GM19324 (cell line): Measurements from ENCODE around the gene MAP2.

Experiments used
- ATAC-seq: cut with Tn5 transposase; IDR thresholded peaks from one replicate; pipeline ENCODE4 v1.9.1; 2021; ENCODE audit warnings: mild to moderate bottlenecking, moderate library complexity; ENCODE audit not compliant: unreplicated experiment, low FRiP score

Gene MAP2

DNA sequence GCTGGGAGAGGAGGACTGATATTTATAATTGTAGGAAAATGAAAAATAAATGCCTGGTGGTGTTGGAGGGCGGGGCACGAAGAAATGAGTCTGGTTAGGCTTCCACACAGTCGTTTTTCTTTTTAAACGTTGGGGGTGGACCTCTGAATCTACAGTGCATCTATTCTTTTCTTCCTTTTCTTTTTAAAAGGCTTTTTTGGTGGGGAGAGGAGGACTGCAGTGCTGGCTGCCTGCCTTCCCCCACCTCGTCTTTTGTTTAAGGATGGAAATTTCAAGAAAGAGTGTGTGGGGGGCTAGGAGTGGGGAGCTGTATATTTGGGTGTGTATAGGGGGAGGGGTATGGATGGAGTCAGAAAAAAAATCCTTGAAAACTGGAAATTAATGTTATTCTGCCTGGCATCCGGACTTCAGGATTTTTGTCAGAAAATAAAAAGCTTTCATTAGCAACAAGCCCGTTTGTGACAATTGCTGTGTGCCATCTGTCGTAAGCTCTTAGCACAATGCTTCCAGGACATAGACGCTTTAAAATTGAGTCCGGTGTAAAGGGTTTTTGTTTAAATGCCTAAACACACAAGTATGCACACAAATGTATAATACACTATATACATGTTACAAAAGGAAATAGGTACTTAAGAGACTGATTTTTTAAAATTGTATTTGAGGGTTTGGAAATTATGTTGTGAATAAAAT lies 1.1 kb downstream of the MAP2 start:
- ATAC-seq, result no peak

DNA sequence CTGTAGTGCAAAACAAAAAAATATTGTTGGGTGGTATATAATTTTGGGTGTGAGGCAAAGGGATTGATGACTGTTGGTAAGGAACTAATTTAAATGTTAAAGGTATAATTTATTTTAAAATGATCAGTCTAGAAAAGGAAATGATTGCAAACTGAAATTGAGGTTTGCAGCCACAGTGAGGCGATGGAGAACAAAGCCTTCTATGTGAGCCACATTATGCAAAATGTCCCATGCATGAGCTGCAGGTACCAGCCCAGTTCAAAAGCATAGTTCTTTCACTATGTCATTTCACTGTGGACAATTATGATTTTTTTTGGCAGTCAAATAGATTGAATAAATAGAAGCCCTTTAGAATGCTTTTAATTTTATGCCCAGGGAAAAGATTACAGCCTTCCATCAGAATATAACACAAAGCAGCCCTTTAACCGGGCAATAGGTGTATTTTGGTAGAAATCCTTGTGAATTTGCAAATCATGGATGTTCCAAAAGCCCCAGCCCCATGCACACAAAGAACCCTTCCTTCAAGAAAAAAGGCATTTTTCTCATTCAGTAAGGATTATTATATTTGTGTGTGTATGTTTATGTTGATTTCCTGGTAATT lies 1.7 kb downstream of the MAP2 start:
- no peak for ATAC-seq

DNA sequence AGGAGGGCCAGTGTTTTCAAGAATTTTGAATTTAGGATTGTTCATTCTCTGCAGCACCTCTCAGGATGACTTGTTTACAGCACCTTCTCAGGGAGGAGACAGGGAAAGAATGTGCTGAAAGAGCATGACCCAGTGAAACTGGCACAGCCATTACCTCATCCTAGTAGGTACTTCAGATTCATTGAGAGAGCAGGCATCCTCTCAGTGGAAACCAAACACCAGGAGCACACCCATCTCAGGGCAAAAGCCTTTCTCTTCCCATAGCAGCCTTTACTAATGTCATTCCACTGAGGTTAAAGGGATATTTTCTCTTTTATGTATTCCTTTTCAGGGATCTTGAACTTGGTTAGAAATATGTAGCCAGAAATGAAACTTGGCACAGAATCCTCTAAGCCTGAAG lies 2.6 kb downstream of the MAP2 start:
- no peak for ATAC-seq

DNA sequence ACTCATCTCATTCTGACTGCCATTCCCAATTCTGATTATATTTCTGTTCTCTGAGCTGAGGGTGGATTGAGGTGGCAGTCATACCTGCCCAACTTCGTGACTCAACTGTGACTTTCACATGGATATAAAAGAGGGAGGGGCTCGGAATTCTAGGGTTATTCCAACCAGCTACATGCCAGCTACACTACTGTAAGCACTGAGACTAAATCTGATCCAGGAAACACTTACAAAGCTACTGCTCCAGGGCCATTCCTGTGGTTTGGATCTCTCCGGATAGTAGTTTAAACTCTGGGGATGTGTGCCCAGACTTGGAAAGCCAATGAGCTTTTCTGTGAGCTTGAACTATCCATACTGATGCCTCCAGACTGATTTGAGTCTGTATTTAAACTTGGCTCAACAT lies 7.9 kb downstream of the MAP2 start:
- no peak for ATAC-seq

DNA sequence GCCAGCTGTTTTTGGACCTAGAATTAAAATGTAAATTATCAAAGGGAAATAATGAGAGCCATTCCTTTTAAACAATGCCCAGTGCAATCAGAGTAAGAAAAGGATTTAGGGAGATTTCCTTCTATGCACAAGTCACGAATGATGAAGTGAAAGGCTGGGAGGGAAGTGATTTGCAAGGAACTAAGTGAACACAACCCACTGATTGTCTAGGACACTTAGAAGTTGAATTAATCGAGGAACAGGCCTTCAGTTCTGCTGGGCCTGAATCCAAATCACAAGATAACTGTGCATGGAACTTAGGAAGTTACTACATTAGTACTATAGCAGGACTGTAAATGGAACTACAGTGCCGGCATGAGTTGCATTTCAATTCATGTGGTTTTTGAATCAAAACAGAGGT lies 17.7 kb downstream of the MAP2 start:
- no peak for ATAC-seq

DNA sequence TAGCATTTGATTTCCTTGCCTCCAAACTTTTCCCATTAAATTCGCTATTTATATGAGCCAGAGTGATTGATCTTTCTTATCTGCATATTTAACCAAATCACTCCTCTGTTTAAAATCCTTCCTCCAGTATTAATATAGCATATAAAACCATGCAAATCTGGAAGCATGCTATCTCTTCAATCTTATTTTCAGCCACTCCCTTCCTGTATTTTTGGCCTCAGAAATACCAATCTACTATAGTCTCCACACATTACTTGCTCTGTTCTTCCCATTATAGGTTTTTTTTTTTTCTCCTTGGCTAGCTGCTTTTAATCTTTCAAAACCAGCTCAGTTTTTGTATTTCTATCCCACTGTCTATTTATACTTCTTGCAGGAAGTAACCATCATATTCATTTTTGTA lies 19.1 kb downstream of the MAP2 start:
- ATAC-seq, result no peak

DNA sequence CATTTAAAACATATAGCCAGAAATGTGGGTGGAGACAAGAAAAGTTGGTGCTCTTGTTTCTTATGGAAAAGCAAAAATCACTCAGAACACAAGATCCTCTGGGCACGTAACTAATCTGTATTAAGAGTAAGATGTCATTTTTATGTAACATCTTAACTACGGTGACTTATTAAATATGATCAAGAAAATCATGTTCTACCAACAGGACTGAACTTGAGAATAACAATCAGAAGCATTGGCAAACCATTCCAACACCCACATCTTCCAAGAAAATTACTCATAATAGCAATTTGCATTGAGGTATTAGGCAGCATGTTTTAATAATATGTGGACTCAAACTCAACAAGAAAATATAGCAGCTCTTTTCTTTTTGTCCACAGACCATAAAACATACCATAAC lies 21.6 kb downstream of the MAP2 start:
- no peak for ATAC-seq

DNA sequence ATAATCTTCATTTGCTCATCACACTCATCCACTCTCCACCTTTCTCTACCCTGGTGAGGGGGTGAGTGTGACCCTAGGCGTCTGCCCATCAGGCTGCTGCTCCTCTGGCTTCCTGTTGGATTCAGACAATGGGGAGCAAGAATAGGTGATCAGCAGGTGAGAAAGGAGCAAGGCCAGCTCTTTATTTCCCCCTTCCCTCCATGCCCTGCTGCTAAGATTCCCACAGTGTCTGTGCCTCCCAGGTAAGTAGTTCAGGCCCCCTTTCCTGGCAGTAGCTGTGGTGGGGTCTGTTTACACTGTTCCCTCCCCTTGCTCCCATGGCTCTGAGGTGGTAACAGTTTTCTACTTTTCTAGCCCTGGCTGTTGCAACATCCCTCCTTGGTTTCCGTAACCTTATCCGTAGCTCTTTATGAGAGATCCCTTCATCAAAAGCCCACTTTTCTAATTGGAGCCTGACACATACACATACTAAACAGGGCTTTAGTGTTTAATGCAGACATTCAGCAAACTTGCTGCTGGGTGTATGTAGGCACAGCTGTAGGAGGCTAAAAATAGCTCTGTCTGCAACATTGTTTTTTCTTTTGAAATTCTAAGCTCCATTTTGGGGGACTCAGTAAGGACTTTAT lies 27.5 kb downstream of the MAP2 start:
- no peak for ATAC-seq

DNA sequence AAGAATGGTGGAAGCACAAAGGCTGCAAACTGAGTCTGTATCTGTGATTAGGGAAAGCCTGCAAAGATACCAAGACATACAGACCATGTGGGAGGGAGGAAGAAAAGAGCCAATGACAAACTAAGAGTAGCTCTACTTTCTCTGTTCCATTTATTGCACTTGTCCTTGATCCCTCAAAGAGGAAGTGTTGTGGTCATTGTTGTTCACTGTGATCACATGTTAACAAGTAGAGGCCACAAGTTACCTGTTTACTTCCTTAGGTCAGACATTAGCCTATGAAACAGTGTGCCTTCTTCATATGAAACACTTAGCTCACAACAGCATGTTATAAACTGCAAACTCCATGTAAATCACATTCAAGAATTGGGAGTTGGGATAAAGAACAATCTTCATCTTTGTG lies 32.6 kb downstream of the MAP2 start:
- ATAC-seq, result no peak

DNA sequence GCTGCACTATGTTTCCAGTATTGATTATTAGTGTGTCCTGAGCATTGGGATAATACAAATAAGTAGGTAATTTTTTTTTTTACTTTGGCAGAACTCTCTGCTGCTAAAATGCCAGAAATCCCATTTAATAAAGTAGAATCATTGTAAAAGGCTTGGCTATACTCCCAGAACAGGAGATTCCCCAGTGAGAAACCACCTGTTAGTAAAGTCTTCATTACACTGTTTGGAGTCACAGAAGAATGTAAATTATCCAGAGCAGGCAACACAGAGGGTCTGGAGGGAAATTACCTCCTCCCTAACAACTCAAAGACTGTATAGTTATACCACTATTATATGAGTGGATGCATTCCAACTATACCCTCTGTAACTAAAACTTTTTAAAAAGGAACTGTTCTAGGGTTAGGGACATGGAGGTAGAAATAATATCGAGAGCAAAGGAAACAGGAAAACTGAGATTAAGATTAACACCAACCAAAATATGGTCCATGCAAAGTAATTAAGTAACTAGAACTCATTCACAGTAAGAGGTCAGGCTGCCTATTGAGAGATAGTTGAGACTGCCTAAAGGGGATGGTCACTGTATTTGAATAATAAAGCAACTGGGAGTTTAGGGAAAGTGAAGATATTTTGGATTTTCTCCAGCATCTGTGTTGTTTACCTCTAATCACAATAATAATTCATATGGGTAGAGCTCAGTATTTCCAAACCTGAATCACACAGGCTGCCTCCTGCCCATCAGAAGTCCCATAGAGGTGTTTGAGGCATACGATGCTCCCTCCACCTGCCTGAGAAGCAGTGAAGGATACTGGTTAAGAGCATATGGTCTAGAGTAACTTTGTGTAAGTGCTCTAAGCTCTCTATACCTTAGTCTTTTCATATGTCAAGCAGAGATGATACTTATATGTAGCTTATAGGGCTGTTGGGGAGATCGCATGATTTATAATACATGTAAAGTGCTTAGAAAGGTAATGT lies 34.4 kb downstream of the MAP2 start:
- no peak for ATAC-seq

DNA sequence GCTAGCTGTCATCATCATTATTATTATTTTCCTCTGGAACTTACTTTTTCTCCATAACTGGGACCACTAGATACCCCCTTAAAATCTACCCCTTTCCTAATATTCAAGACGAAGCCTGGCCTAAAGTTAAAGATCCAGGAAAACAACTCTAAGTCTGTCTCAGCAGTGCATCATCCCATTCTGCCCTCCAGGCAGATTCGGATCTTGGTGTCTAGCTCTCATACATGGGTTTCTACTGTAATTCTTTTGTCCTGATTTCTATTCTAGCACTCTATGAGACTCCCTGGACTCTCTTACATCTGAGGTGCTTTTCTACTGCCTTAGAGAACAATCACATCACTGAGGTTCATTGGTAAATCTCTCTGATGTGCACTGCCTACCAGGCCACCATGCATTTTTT lies 35.5 kb downstream of the MAP2 start:
- no peak for ATAC-seq

DNA sequence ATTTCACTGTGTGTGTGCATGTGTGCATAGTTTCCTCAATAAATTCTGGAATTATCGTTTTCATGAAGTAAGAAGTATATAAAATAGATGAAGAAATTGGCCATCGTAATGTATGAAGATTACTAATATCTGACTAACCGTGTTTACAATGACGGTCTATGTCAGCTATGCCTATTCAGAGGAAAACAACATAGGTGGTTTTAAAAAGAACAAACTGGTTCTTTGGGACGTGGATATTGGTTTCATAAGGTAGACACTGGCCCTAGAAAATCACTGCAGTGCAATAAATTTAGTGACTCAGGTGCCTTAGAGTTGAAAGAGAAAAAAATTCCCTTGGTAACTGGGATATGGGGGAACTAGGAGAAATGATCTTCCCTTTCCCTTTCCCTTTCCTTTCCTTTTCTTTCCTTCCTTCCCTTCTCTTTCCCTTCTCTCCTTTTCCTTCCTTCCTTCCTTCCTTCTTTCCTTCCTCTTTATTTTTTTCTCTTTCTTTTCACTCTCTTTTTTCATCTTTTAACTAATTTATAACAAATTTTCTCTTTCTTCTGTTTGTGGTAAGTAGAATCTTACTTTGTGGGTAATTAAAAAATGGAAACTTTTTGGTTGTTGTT lies 36.4 kb downstream of the MAP2 start:
- ATAC-seq, result no peak

DNA sequence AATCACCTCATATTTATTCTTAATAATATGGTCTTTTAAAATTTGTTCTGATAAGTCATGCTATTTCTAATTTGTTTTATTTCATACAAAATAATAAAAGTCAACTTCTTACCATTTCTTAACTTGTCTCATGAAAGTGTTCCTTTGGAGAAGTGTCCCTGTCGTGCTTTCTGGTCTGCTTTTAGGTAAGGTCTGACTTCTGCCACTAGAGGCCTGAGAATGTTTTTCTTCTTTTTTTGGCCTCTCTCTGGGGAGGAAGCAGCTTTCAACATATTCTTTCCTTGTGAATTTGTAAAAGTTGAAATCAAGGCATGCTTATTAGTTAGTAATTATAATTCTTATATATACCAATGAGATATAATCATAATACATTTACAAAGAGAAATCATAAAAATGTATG lies 39.4 kb downstream of the MAP2 start:
- ATAC-seq, result no peak

DNA sequence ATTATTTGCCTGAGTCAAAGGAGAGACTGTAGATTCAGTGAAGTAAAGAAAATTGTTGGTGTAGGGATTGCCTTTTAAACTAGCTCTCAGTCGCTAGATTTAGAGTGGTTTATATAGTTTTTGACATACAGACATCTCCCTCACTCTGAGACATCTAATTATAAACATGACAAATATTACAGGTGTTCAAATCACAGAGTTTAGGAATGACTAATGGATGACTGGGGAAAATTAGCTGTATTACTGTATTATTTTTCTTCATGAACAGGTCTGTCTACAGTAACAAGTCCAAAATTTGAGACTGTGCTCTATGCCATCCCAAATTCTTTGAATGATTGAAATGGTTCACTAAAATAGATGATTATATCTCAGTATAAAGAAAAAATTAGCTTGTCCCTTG lies 40.0 kb downstream of the MAP2 start:
- ATAC-seq, result no peak

DNA sequence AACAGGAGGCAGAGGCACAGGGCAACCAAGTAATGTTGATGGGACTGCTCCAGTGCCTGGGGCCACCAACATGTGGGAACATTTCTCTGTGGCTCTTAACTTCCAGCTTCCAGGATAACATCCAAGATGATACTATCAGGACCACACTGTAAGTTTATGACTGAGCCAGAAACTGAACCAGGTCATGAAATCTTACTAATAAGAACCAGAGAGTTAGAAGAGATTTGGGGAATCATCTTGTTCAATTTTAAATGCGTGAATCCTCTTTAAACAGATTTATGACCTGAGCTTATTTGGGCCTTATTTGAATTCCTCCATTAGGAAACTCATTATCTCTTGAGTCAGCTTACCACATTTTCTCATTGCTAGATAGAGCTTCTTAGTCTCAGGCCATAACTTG lies 45.0 kb downstream of the MAP2 start:
- no peak for ATAC-seq

DNA sequence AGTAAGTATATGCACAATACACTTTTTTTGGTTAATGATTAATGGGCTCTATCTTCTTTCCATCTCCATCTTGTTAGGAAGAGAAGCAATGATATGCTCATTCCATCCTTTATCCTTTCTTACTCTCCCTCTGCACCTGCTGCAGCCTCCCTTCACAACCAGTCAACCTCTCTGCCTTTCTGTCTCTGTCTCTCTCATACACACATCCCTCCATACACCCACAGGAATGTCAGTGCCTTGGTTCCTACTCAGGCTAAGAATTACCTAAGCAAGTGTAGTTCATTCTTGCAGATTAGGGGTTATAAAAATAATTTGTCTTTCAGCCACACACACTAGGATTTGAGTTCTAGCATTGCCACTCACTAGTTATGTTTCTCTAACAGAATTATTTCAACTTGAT lies 45.6 kb downstream of the MAP2 start:
- no peak for ATAC-seq

DNA sequence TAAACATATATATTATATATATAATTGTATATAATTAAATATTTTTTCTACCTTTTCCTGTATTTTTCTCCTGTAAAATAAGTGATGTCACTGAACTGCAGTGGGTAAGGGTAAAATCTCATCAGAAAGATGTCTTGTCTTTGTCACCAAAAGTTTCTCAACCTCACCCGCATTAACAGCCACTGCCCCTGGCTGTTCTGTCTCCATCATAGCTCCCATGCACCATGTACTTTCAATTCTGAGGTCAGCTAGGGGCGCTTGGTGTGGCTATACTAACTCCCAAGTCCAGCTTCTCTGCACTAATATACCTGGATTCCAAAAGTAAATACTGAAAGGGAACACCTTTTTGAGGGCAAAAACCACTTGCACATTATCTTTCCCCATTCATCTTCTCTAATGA lies 46.6 kb downstream of the MAP2 start:
- no peak for ATAC-seq

DNA sequence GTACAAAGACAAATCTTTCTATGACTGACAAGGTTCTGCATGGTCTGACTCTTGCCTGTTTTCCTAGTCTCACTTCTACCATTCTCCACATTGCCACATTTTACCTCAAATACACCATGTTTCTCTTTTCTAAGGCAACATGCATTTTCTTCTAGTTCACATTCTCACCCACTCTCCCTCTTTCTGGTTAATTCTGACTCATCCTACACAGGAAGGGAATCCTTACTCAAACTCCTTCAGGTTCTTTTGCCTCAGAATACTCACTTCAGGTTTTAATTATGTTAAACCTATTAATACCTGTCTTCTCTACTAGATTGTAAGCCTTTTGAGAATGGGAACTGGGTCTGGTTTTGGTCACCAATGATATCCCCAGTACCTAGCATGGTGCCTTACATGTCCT lies 47.2 kb downstream of the MAP2 start:
- no peak for ATAC-seq

DNA sequence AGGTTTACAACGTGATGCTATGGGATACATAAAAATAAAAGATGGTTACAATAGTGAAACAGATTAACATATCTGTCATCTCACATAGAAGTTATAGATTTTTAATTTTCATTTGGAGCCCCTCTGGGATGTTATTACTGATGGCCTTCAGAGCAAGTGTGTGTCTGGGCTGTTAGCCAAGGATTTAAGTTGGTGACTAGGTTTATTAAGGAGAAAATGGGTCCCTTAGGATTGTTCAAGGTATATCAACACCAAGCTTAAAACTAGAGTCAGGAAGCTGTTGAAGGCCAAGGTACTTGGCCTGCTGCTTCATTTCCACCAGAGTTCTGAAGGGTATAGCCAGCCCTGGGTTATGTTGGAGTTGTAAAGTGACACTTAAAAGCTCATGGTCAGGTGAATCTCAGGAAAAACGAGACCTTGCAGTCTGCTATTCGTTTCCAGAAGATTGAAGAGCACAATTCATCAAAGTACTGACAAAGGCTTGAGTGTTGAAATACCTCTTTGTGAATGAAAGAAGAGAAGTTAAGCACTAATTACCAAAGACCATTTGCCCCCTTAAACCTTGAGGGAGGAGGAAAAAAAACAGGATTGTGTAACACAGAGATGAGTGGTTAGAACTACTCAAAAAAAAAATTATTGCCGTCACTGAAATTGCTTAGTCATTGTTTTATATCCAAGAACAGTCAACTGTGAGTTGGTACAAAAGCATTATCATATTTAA lies 48.4 kb downstream of the MAP2 start:
- no peak for ATAC-seq

DNA sequence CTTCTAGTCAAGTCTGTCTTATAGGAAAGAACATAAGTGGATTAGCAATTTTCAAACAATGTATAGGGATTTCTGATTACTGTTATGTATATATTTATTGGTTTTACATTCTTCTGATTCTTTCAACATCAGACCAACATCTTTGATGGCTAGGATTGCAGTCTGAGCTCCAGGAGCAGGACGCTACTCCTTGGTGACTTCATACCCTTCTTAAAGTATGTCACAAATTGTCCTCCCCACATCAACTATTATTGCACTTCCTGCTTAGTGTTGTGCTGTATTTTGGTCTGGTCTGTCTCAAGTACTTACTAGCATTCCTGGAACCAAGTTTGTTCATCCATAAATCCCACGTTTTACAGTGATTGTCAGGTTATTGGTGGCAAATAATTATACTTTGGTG lies 49.0 kb downstream of the MAP2 start:
- ATAC-seq, result no peak
